ENCODE measurements around the gene NUBPL. TPM values are rescaled to one million over a fixed set of nuclear protein-coding genes. Genes with fewer than 3 reads are reported as not detected.

The NUBPL gene
- total and polyA plus RNA-seq, 7 donors, result 5.3 to 15.5 (median 9.2) TPM

DNA sequence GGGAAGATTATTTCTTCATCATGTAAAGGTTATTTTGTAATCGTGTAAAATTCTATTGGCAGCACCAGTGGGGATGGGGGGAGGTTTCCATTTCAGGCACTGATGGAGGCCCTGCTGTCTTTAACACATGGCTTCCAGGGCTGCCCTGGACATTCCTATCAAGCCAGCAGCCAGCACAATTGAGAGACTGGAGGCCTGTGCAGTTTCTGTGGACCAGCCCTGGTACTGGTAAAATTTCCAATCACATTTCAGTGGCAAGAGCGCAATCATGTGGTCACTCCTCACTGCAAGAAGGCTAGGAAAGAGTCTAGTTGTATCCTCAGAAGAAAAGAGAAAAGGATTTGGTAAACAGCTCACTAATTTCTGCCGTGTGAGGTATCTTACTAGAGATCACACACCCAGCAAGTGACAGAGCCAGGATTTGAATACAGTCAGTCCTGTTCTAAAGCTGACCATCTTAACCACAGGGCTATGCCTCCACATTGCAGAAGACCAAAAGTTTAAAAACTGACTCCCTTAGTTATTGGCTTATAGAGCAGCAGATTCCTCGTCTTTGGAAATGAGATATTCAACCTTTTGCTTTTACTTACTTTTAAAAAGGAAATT lies 336.5 kb downstream of the NUBPL start:
- H3K9me3 ChIP-seq, result no peaks in the 10 kb centered on the region
- no peaks in the 10 kb centered on the region for H3K27me3 ChIP-seq
- peaks cover 0 to 8% (median 0%) of the 10 kb centered on the region in 4 donors for H3K4me1 ChIP-seq
- intact Hi-C loops (cut with DNase I), result no loop called here
- no peak for DNase-seq
- 86% methylated on average over 4 of the region's 4 CpGs for WGBS, 2 donors
- no peak for TF ChIP-seq EP300 (IDR thresholded peaks at IDR 0.05)
- TF ChIP-seq POLR2AphosphoS5 (IDR thresholded peaks at IDR 0.05), result no peak
- TF ChIP-seq POLR2A (IDR thresholded peaks at IDR 0.05), result no peak
- TF ChIP-seq, protein P1, sequence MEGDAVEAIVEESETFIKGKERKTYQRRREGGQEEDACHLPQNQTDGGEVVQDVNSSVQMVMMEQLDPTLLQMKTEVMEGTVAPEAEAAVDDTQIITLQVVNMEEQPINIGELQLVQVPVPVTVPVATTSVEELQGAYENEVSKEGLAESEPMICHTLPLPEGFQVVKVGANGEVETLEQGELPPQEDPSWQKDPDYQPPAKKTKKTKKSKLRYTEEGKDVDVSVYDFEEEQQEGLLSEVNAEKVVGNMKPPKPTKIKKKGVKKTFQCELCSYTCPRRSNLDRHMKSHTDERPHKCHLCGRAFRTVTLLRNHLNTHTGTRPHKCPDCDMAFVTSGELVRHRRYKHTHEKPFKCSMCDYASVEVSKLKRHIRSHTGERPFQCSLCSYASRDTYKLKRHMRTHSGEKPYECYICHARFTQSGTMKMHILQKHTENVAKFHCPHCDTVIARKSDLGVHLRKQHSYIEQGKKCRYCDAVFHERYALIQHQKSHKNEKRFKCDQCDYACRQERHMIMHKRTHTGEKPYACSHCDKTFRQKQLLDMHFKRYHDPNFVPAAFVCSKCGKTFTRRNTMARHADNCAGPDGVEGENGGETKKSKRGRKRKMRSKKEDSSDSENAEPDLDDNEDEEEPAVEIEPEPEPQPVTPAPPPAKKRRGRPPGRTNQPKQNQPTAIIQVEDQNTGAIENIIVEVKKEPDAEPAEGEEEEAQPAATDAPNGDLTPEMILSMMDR (IDR thresholded peaks at IDR 0.05), result no peak
- H3K27ac ChIP-seq, result no peak overlapping the region
- no peaks in the 10 kb centered on the region for H3K36me3 ChIP-seq
- H3K4me3 ChIP-seq, result no peak overlapping the region

DNA sequence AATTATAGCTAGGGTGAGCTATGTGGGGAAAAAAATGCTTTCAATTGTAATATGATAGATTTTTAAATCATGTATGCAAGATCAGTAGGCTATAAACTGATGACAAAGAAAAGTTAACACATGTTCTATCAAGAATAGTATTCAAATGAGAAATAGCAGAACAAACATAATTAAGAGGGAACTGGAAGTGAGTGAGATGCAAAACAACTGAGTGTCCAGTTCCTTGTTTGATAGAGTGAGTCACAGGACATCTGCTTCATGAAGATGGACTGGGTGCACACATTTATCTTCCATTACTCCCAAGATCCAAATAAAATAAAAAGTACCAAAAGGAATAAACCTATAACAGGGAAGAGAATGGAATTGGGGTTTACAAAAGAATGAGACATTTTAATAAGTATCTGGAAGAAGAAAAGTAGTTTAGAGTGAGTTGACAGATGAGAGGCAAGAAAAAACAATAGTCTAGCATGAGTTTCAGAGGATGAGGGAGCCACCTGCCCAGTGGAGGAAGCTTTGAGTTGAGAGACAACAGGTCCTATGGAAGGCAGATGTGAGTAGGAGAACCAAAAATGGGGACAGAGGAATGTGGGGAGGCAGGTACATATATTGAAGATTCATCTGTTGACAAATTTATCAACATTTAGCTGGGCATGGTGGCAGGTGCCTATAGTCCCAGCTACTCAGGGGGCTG lies 337.8 kb downstream of the NUBPL start:
- Histone ChIP-seq H3K27ac (no peak overlapping the region), H3K27me3 (no peaks in the 10 kb centered on the region)
- intact Hi-C loops (cut with DNase I), result no loop called here

DNA sequence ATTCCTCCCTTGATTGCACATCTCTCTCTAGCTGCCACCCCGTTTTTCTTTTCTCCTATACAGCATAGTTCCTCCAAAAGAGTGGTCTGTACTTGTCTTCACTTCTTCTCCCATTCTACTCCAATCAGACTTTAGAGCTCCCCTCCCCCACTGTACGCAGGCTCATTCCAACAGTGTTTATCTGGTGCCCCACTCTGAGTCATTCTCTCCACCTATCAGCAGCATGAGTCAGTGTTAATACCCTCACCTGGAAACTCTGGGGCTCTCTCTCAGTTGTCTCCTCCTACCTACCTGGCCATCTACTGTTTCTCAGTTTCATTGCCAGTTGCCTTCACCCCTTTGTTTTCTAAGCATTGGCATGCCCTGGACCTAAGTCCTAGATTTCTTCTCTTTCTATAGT lies 340.8 kb downstream of the NUBPL start:
- no peak overlapping the region for H3K27ac ChIP-seq
- no peak for DNase-seq
- no peaks in the 10 kb centered on the region for H3K36me3 ChIP-seq
- H3K9me3 ChIP-seq, result no peaks in the 10 kb centered on the region
- 78 to 81% methylated on average over 2 of the region's 2 CpGs for WGBS, 2 donors
- no peak overlapping the region for H3K4me3 ChIP-seq
- TF ChIP-seq POLR2AphosphoS5 (IDR thresholded peaks at IDR 0.05), result no peak
- TF ChIP-seq, protein P1 (IDR thresholded peaks at IDR 0.05), result no peak
- TF ChIP-seq EP300 (IDR thresholded peaks at IDR 0.05), result no peak
- TF ChIP-seq POLR2A (IDR thresholded peaks at IDR 0.05), result no peak
- intact Hi-C loops (cut with DNase I), result no loop called here
- peaks cover 0 to 8% (median 0%) of the 10 kb centered on the region in 4 donors for H3K4me1 ChIP-seq
- H3K27me3 ChIP-seq, result no peaks in the 10 kb centered on the region

More for the DNA sequence above, 337.8 kb downstream of the NUBPL start:
- Histone ChIP-seq H3K4me1 (peaks cover 0 to 8% (median 0%) of the 10 kb centered on the region in 4 donors), H3K4me3 (no peak overlapping the region), H3K36me3 (no peaks in the 10 kb centered on the region), H3K9me3 (no peaks in the 10 kb centered on the region)
- no peak for DNase-seq
- TF ChIP-seq POLR2AphosphoS5 (IDR thresholded peaks at IDR 0.05) (no peak), POLR2A (IDR thresholded peaks at IDR 0.05) (no peak), EP300 (IDR thresholded peaks at IDR 0.05) (no peak)
- TF ChIP-seq, protein P1 (IDR thresholded peaks at IDR 0.05), result no peak

DNA sequence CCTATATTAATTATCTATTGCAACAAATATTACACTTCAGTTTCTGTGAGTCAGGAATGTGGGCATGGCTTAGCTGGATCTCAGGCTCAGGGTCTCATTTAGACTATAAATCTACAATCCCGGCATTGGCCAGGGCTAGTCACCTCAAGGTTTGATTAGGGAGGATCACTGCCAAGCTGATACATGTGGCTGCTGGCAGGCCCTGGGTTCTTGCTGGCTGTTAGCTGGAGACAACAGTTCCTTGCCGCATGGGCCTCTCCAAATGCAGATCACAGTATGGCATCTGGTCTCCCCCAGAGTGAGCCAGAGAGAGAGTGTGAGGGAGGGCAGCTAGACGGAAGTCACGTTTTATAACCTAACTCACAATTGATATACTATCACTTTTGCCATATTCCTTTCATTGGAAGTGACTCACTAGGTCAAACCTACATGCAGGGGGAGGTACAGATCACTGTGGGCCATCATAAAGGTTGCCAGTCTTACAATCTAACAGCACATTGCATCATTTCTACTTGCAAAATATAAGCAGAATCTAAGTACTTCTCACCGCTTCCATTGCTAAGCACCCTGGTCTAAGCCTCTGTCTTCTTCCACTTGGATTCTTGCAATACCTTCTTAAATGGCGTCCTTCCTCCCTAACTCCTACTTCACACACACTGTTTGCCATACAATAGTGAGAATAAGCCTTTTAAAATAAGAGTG lies 341.9 kb downstream of the NUBPL start:
- intact Hi-C loops (cut with DNase I), result no loop called here
- no peaks in the 10 kb centered on the region for H3K27me3 ChIP-seq
- no peaks in the 10 kb centered on the region for H3K4me1 ChIP-seq
- DNase-seq, result no peak
- WGBS, 2 donors, result 84 to 85% methylated on average over 6 of the region's 6 CpGs
- H3K36me3 ChIP-seq, result no peaks in the 10 kb centered on the region
- H3K9me3 ChIP-seq, result no peaks in the 10 kb centered on the region
- TF ChIP-seq EP300 (IDR thresholded peaks at IDR 0.05) (no peak), POLR2A (IDR thresholded peaks at IDR 0.05) (no peak), POLR2AphosphoS5 (IDR thresholded peaks at IDR 0.05) (no peak)
- TF ChIP-seq, protein P1 (IDR thresholded peaks at IDR 0.05), result no peak
- no peak overlapping the region for H3K27ac ChIP-seq
- H3K4me3 ChIP-seq, result no peak overlapping the region

Data from sigmoid colon (tissue), 7 donors.